GM18519 (cell line): ENCODE measurements around the gene SLC43A2.
"Not testable (repeated sequence)": the region's sequence is repeated elsewhere in the genome, so short reads cannot be mapped to it uniquely, and the experiment has no call there.

Experiments
- ATAC-seq: cut with Tn5 transposase; IDR thresholded peaks from one replicate; pipeline ENCODE4 v1.9.1; 2021; ENCODE audit warnings: mild to moderate bottlenecking, moderate library complexity; ENCODE audit not compliant: unreplicated experiment, low FRiP score

The SLC43A2 gene

GRCh38 chr17:1566505-1567199 is 62.0 kb downstream of the SLC43A2 start:
- ATAC-seq = no peak

GRCh38 chr17:1565877-1566276 is 62.8 kb downstream of the SLC43A2 start:
- no peak for ATAC-seq

GRCh38 chr17:1563786-1564613 is 64.6 kb downstream of the SLC43A2 start:
- no peak for ATAC-seq

- not testable (repeated sequence) for ATAC-seq
These were observed 65.2 kb downstream of the SLC43A2 start for GRCh38 chr17:1563471-1563785.

- no peak for ATAC-seq
These were observed 66.4 kb downstream of the SLC43A2 start for GRCh38 chr17:1562176-1562643.

- ATAC-seq = no peak
These were observed 67.0 kb downstream of the SLC43A2 start for GRCh38 chr17:1561420-1562175.

GRCh38 chr17:1560858-1561355 is 67.7 kb downstream of the SLC43A2 start:
- no peak for ATAC-seq

- ATAC-seq = no peak
These were observed 68.4 kb downstream of the SLC43A2 start for GRCh38 chr17:1560101-1560857.

GRCh38 chr17:1559047-1560043 is 69.3 kb downstream of the SLC43A2 start:
- no peak for ATAC-seq

- ATAC-seq = no peak
These were observed 70.2 kb downstream of the SLC43A2 start for GRCh38 chr17:1558401-1558800.

GRCh38 chr17:1557355-1558095 is 71.1 kb downstream of the SLC43A2 start:
- ATAC-seq = no peak

GRCh38 chr17:1555651-1556471 is 72.8 kb downstream of the SLC43A2 start:
- no peak for ATAC-seq

- ATAC-seq = no peak
These were observed 73.7 kb downstream of the SLC43A2 start for GRCh38 chr17:1554751-1555540.

GRCh38 chr17:1553354-1554266 is 75.0 kb downstream of the SLC43A2 start:
- no peak for ATAC-seq

GRCh38 chr17:1552932-1553331 is 75.7 kb downstream of the SLC43A2 start:
- no peak for ATAC-seq

GRCh38 chr17:1551741-1552140 is 76.9 kb downstream of the SLC43A2 start:
- ATAC-seq = no peak
